ENCODE data around the gene FSTL4. TPM values are rescaled to one million over a fixed set of nuclear protein-coding genes. Genes with fewer than 3 reads are reported as not detected.
"Not testable (repeated sequence)": the region's sequence is repeated elsewhere in the genome, so short reads cannot be mapped to it uniquely, and the experiment has no call there.

The FSTL4 gene
- polyA plus RNA-seq, 1 donor from 2014 or later: 0.57 TPM

DNA sequence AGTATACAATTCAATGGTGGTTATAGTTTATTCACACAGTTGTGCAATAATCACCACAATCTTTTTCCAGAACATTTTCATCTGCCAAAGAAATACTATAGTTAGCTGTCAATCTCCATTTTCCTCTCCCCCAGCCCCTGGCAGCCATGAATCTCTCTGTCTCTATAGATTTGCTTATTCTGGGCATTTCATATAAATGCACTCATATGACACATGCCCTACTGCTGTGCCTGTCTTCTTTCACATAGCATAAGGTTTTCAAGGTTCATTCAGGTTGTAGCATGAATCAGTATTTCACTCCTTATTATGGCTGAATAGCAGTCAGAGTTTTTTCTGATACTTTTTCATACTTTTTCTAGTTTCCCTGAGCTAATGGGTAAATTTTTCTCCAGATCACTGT, 432.9 kb downstream of the FSTL4 start:
- Histone ChIP-seq H3K27ac (ENCODE audit: low read length) (peak overlapping the region; percentile 62), H3K4me3 (ENCODE audit: low read length) (no peak overlapping the region), H3K9me3 (ENCODE audit: low read length) (no peaks in the 10 kb centered on the region), H3K79me2 (replicated peaks; ENCODE audit: insufficient read depth, low read length) (no peaks in the 10 kb centered on the region), H3K9me2 (ENCODE audit: insufficient read depth, low read length) (no peaks in the 10 kb centered on the region), H3K27me3 (ENCODE audit: insufficient read depth, low read depth, low read length) (no peaks in the 10 kb centered on the region), H2AFZ (ENCODE audit: low read depth, low read length) (no peak overlapping the region), H3K9ac (ENCODE audit: low read length) (no peak overlapping the region), H3K36me3 (ENCODE audit: insufficient read depth, low read length) (no peaks in the 10 kb centered on the region), H3K4me2 (ENCODE audit: low read length) (no peak overlapping the region), H3F3A (ENCODE audit: insufficient read depth, low read length, poor library complexity, severe bottlenecking) (no peaks in the 10 kb centered on the region), H4K20me1 (ENCODE audit: insufficient read depth) (no peaks in the 10 kb centered on the region)
- TF ChIP-seq, protein P1, sequence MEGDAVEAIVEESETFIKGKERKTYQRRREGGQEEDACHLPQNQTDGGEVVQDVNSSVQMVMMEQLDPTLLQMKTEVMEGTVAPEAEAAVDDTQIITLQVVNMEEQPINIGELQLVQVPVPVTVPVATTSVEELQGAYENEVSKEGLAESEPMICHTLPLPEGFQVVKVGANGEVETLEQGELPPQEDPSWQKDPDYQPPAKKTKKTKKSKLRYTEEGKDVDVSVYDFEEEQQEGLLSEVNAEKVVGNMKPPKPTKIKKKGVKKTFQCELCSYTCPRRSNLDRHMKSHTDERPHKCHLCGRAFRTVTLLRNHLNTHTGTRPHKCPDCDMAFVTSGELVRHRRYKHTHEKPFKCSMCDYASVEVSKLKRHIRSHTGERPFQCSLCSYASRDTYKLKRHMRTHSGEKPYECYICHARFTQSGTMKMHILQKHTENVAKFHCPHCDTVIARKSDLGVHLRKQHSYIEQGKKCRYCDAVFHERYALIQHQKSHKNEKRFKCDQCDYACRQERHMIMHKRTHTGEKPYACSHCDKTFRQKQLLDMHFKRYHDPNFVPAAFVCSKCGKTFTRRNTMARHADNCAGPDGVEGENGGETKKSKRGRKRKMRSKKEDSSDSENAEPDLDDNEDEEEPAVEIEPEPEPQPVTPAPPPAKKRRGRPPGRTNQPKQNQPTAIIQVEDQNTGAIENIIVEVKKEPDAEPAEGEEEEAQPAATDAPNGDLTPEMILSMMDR (IDR thresholded peaks at IDR 0.05; ENCODE audit: poor library complexity, severe bottlenecking): no peak
- TF ChIP-seq MXI1 (conservative IDR thresholded peaks at IDR 0.05; ENCODE audit: poor library complexity, severe bottlenecking) (no peak), SMC3 (conservative IDR thresholded peaks at IDR 0.05; ENCODE audit: poor library complexity) (peak; percentile 14), POLR2AphosphoS5 (IDR thresholded peaks at IDR 0.05) (peak; percentile 76), RAD21 (conservative IDR thresholded peaks at IDR 0.05) (peak; percentile 42), TAF1 (IDR thresholded peaks at IDR 0.05; ENCODE audit: low read depth) (no peak), EZH2 (IDR thresholded peaks at IDR 0.05; ENCODE audit: borderline replicate concordance, insufficient read depth, low read length, poor library complexity, severe bottlenecking) (no peak), EP300 (conservative IDR thresholded peaks at IDR 0.05; ENCODE audit: poor library complexity, severe bottlenecking) (peak; percentile 90)
- TF ChIP-seq, protein P2, sequence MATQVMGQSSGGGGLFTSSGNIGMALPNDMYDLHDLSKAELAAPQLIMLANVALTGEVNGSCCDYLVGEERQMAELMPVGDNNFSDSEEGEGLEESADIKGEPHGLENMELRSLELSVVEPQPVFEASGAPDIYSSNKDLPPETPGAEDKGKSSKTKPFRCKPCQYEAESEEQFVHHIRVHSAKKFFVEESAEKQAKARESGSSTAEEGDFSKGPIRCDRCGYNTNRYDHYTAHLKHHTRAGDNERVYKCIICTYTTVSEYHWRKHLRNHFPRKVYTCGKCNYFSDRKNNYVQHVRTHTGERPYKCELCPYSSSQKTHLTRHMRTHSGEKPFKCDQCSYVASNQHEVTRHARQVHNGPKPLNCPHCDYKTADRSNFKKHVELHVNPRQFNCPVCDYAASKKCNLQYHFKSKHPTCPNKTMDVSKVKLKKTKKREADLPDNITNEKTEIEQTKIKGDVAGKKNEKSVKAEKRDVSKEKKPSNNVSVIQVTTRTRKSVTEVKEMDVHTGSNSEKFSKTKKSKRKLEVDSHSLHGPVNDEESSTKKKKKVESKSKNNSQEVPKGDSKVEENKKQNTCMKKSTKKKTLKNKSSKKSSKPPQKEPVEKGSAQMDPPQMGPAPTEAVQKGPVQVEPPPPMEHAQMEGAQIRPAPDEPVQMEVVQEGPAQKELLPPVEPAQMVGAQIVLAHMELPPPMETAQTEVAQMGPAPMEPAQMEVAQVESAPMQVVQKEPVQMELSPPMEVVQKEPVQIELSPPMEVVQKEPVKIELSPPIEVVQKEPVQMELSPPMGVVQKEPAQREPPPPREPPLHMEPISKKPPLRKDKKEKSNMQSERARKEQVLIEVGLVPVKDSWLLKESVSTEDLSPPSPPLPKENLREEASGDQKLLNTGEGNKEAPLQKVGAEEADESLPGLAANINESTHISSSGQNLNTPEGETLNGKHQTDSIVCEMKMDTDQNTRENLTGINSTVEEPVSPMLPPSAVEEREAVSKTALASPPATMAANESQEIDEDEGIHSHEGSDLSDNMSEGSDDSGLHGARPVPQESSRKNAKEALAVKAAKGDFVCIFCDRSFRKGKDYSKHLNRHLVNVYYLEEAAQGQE (IDR thresholded peaks at IDR 0.05; ENCODE audit: borderline replicate concordance): no peak

DNA sequence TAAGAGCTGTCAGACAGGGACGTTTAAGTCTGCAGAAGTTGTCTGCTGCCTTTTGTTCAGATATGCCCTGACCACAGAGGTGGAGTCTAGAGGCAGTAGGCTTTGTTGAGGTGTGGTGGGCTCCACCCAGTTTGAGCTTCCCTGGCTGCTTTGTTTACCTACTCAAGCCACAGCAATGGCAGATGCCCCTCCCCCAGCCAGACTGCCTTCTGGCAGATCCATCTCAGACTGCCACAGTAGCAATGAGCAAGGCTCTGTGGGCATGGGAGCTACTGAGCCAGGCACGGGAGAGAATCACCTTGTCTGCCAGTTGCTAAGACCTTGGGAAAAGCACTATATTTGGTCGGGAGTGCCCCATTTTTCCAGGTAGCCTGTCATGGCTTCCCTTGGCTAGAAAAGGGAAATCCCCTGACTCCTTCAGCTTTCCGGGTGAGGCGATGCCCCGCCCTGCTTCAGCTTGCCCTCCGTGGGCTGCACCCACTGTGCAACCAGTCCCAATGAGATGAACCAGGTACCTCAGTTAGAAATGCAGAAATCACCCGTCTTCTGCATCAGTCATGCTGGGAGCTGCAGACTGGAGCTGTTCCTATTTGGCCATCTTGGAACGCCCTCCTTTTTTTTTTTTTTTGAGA, 441.5 kb downstream of the FSTL4 start:
- not testable (repeated sequence) for H3K4me2 ChIP-seq (ENCODE audit: low read length)

More for the DNA sequence above, 441.5 kb downstream of the FSTL4 start:
- H3K9ac ChIP-seq (ENCODE audit: low read length); H3F3A ChIP-seq (ENCODE audit: insufficient read depth, low read length, poor library complexity, severe bottlenecking); H3K9me2 ChIP-seq (ENCODE audit: insufficient read depth, low read length); H3K27ac ChIP-seq (ENCODE audit: low read length); H3K4me3 ChIP-seq (ENCODE audit: low read length); H4K20me1 ChIP-seq (ENCODE audit: insufficient read depth); H3K27me3 ChIP-seq (ENCODE audit: insufficient read depth, low read depth, low read length); H3K9me3 ChIP-seq (ENCODE audit: low read length); H3K36me3 ChIP-seq (ENCODE audit: insufficient read depth, low read length); H3K79me2 ChIP-seq (replicated peaks; ENCODE audit: insufficient read depth, low read length); H2AFZ ChIP-seq (ENCODE audit: low read depth, low read length): not testable (repeated sequence)

Measured in neural cell (in vitro differentiated cells).